D721Med (cell line): Measurements from ENCODE around the gene ZBTB45.

ENCODE experiments used
- DNase-seq: peaks from one replicate; pipeline ENCODE4 v3.0.0; 2011; ENCODE audit warnings: low spot score; ENCODE audit not compliant: insufficient read length
- FAIRE-seq: peaks from 2 replicates; lab custom pipeline; 2011; peaks lifted over from hg19 to GRCh38; lab: Jason Lieb, UNC
- CTCF ChIP-seq: IDR thresholded peaks from 2 replicates; pipeline ENCODE4 v1.5.1; 2012; ENCODE audit warnings: mild to moderate bottlenecking, control low read depth; ENCODE audit not compliant: insufficient read depth; ENCODE audit errors: missing control alignments

The ZBTB45 gene

GRCh38 chr19:58561373-58562121 is 41.9 kb upstream of the ZBTB45 start:
- no peak for TF ChIP-seq CTCF
- FAIRE-seq: no peak
- DNase-seq: no peak

- DNase-seq (no peak), FAIRE-seq (no peak)
- no peak for TF ChIP-seq CTCF
These were observed 41.3 kb upstream of the ZBTB45 start for GRCh38 chr19:58560921-58561320.

GRCh38 chr19:58560007-58560887 is 40.6 kb upstream of the ZBTB45 start:
- DNase-seq (no peak), FAIRE-seq (no peak)
- TF ChIP-seq CTCF: no peak

- no peak for TF ChIP-seq CTCF
- FAIRE-seq (no peak), DNase-seq (peak; percentile 72)
These were observed 39.8 kb upstream of the ZBTB45 start for GRCh38 chr19:58559275-58560006.

- DNase-seq (peak; percentile 63), FAIRE-seq (no peak)
- no peak for TF ChIP-seq CTCF
These were observed 39.1 kb upstream of the ZBTB45 start for GRCh38 chr19:58558623-58559274.

- TF ChIP-seq CTCF: no peak
- DNase-seq (no peak), FAIRE-seq (no peak)
These were observed 38.5 kb upstream of the ZBTB45 start, which contains the start of gene UBE2M for GRCh38 chr19:58558066-58558622. Gene UBE2M (minus strand): TSS chr19:58558611. CDS start chr19:58558381, 230 bp downstream.
